ENCODE data around the gene ZNF599. TPM values are rescaled to one million over a fixed set of nuclear protein-coding genes. Genes with fewer than 3 reads are reported as not detected.

ZNF599 gene
- total and polyA plus RNA-seq, 2 experiments from 2014 or later: 6.0 to 6.2 TPM

GRCh38 chr19:34734537-34735103 is 38.4 kb downstream of the ZNF599 start:
- peak; percentile 46 for DNase-seq (ENCODE audit: low spot score)
- Histone ChIP-seq H3K4me2 (peak overlapping the region; percentile 84), H3K4me3 (peak overlapping the region; percentile 85), H3K27ac (peak overlapping the region; percentile 99), H3K9me3 (ENCODE audit: low read depth) (peaks cover 13% of the 10 kb centered on the region), H4K20me1 (ENCODE audit: insufficient read depth, poor library complexity, severe bottlenecking) (no peaks in the 10 kb centered on the region), H3K79me2 (peaks cover 21% of the 10 kb centered on the region), H2AFZ (peak overlapping the region; percentile 87), H3K36me3 (replicated peaks; ENCODE audit: insufficient read depth, low read depth) (peaks cover 7% of the 10 kb centered on the region), H3K4me1 (ENCODE audit: insufficient read depth) (peaks cover 12% of the 10 kb centered on the region), H3K27me3 (no peaks in the 10 kb centered on the region), H3K9me2 (replicated peaks; ENCODE audit: insufficient read depth) (no peaks in the 10 kb centered on the region)
- TF ChIP-seq, protein P1, sequence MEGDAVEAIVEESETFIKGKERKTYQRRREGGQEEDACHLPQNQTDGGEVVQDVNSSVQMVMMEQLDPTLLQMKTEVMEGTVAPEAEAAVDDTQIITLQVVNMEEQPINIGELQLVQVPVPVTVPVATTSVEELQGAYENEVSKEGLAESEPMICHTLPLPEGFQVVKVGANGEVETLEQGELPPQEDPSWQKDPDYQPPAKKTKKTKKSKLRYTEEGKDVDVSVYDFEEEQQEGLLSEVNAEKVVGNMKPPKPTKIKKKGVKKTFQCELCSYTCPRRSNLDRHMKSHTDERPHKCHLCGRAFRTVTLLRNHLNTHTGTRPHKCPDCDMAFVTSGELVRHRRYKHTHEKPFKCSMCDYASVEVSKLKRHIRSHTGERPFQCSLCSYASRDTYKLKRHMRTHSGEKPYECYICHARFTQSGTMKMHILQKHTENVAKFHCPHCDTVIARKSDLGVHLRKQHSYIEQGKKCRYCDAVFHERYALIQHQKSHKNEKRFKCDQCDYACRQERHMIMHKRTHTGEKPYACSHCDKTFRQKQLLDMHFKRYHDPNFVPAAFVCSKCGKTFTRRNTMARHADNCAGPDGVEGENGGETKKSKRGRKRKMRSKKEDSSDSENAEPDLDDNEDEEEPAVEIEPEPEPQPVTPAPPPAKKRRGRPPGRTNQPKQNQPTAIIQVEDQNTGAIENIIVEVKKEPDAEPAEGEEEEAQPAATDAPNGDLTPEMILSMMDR (IDR thresholded peaks at IDR 0.05; ENCODE audit: poor library complexity): no peak
- TF ChIP-seq EZH2 (IDR thresholded peaks at IDR 0.05; ENCODE audit: borderline replicate concordance) (no peak), EZH2phosphoT487 (IDR thresholded peaks at IDR 0.05; ENCODE audit: low read depth, severe bottlenecking, unreplicated experiment) (no peak)
- 8% methylated on average over 16 of the region's 16 CpGs for WGBS (ENCODE audit: low lambda C conversion rate, missing lambda C conversion rate)

DNA sequence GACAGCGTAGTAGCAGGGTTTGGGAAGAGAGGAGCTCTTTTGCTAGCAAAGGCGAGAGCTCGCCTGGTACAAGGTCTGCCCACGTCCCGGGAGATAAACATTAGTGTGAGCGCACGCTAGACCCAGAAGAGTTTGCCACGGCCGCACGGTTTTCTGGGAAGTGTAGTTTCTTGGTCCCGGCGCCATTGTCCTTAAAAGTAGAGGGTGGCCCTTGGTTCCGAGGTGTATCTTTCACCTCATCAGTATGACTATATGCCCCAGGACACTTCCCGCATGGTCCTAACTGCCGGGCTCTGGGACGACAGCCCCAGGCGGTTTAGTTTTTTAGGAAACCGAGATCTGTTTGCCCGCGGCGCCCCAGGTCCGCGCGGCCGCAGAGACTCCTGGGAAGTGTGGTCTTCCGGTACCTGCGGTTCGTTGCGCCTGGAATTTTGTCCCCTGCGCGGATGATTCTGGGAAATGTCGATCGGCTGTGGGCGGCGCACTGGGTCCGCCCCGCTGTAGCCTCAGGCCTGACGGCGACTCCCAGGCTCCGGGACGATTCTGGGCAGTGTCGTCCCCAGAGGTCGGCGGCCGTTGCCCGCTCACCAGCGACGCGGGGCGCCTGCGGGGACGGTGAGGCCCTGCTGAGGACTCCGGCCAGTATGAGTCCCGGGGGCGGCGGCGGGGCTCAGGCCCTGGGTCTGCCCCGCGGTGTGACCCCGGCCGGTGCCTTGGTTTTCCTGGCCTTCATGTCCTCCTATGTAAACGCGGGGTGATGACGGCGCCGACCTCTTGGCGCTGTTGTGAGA is 39.1 kb downstream of the ZNF599 start, which contains the start of gene ZNF181:
Gene ZNF181 (plus strand): TSS at position 498 of the 791 bp plus-strand sequence. CDS start 795 bp downstream, outside the sequence.
- Histone ChIP-seq H4K20me1 (ENCODE audit: insufficient read depth, poor library complexity, severe bottlenecking) (no peaks in the 10 kb centered on the region), H3K4me1 (ENCODE audit: insufficient read depth) (peaks cover 12% of the 10 kb centered on the region), H3K9me3 (ENCODE audit: low read depth) (peaks cover 8% of the 10 kb centered on the region), H3K36me3 (replicated peaks; ENCODE audit: insufficient read depth, low read depth) (no peaks in the 10 kb centered on the region), H2AFZ (peak within 1 kb of the TSS; percentile 87), H3K4me3 (peak within 1 kb of the TSS; percentile 85), H3K27me3 (no peaks in the 10 kb centered on the region), H3K9me2 (replicated peaks; ENCODE audit: insufficient read depth) (no peaks in the 10 kb centered on the region), H3K4me2 (peak within 1 kb of the TSS; percentile 84), H3K79me2 (peaks cover 21% of the 10 kb centered on the region), H3K27ac (peak within 1 kb of the TSS; percentile 99)
- WGBS (ENCODE audit: low lambda C conversion rate, missing lambda C conversion rate): under 1% methylated on average over 65 of the region's 67 CpGs
- DNase-seq (ENCODE audit: low spot score): peak; percentile 94
- TF ChIP-seq EZH2 (IDR thresholded peaks at IDR 0.05; ENCODE audit: borderline replicate concordance) (no peak), EZH2phosphoT487 (IDR thresholded peaks at IDR 0.05; ENCODE audit: low read depth, severe bottlenecking, unreplicated experiment) (no peak)
- TF ChIP-seq, protein P1 (IDR thresholded peaks at IDR 0.05; ENCODE audit: poor library complexity): no peak

DNA sequence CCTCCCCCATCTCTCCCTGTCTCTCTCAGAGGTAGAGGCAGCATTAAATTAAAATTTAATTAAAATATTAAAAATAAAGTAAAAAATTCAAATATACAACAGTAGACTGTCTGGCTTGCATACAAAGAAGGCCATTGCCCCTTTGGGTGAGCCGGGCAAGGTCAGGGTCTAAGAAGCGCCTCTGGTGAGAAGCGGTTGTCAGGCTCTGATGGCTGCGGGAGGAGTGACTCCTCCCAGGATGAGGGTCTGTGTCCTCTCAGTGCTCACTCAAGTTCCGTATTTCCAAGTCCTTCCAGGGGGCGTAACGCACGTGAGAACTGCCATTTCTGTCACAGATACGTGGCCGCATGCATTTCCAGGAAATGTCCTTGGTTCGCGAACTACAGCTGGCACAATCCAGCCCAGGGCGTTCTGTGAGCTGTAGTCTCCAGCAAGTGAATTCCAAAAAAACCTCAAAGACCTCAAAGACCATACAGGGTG is 39.7 kb downstream of the ZNF599 start:
- Histone ChIP-seq H3K9me3 (ENCODE audit: low read depth) (peaks cover 8% of the 10 kb centered on the region), H3K4me3 (peak overlapping the region; percentile 85), H4K20me1 (ENCODE audit: insufficient read depth, poor library complexity, severe bottlenecking) (no peaks in the 10 kb centered on the region), H3K79me2 (peaks cover 21% of the 10 kb centered on the region), H2AFZ (peak overlapping the region; percentile 87), H3K27me3 (no peaks in the 10 kb centered on the region), H3K9me2 (replicated peaks; ENCODE audit: insufficient read depth) (no peaks in the 10 kb centered on the region), H3K4me1 (ENCODE audit: insufficient read depth) (peaks cover 12% of the 10 kb centered on the region), H3K27ac (peak overlapping the region; percentile 99), H3K36me3 (replicated peaks; ENCODE audit: insufficient read depth, low read depth) (no peaks in the 10 kb centered on the region), H3K4me2 (peak overlapping the region; percentile 84)
- peak; percentile 68 for DNase-seq (ENCODE audit: low spot score)
- WGBS (ENCODE audit: low lambda C conversion rate, missing lambda C conversion rate): 3% methylated on average over 13 of the region's 13 CpGs
- TF ChIP-seq EZH2 (IDR thresholded peaks at IDR 0.05; ENCODE audit: borderline replicate concordance) (no peak), EZH2phosphoT487 (IDR thresholded peaks at IDR 0.05; ENCODE audit: low read depth, severe bottlenecking, unreplicated experiment) (no peak)
- TF ChIP-seq, protein P1 (IDR thresholded peaks at IDR 0.05; ENCODE audit: poor library complexity): no peak
